ENCODE results near the gene ITPR3.
A peak's percentile ranks its signal among the peaks of the same experiment; 100 is the strongest.
"Not testable (repeated sequence)": the region's sequence is repeated elsewhere in the genome, so short reads cannot be mapped to it uniquely, and the experiment has no call there.

Gene ITPR3

GRCh38 chr6:33590531-33591198, 30.5 kb upstream of the ITPR3 start:
- no peak for DNase-seq

- no peak for DNase-seq
Observed at GRCh38 chr6:33591424-33592032, 29.6 kb upstream of the ITPR3 start.

- no peak for DNase-seq
Observed at GRCh38 chr6:33592280-33592594, 28.9 kb upstream of the ITPR3 start.

- peak; percentile 62 for DNase-seq
Observed at GRCh38 chr6:33592595-33593413, 28.3 kb upstream of the ITPR3 start.

- no peak for DNase-seq
Observed at GRCh38 chr6:33593414-33593727, 27.8 kb upstream of the ITPR3 start.

- DNase-seq: no peak
Observed at GRCh38 chr6:33595001-33595846, 25.9 kb upstream of the ITPR3 start.

GRCh38 chr6:33596894-33597293, 24.2 kb upstream of the ITPR3 start:
- DNase-seq: not testable (repeated sequence)

GRCh38 chr6:33597551-33598322, 23.4 kb upstream of the ITPR3 start:
- no peak for DNase-seq

- DNase-seq: no peak
Observed at GRCh38 chr6:33599413-33599938, 21.6 kb upstream of the ITPR3 start.

GRCh38 chr6:33600761-33601160, 20.4 kb upstream of the ITPR3 start:
- no peak for DNase-seq

- no peak for DNase-seq
Observed at GRCh38 chr6:33602180-33602579, 18.9 kb upstream of the ITPR3 start.

GRCh38 chr6:33604941-33605854, 15.9 kb upstream of the ITPR3 start:
- no peak for DNase-seq

- no peak for DNase-seq
Observed at GRCh38 chr6:33606642-33607041, 14.5 kb upstream of the ITPR3 start.

- no peak for DNase-seq
Observed at GRCh38 chr6:33607126-33607783, 13.9 kb upstream of the ITPR3 start.

- DNase-seq: no peak
Observed at GRCh38 chr6:33607784-33608161, 13.3 kb upstream of the ITPR3 start.

GRCh38 chr6:33609019-33609418, 12.1 kb upstream of the ITPR3 start:
- no peak for DNase-seq

- DNase-seq: no peak
Observed at GRCh38 chr6:33609528-33609927, 11.6 kb upstream of the ITPR3 start.

GRCh38 chr6:33610067-33610466, 11.1 kb upstream of the ITPR3 start:
- no peak for DNase-seq

GRCh38 chr6:33610779-33611732, 10.1 kb upstream of the ITPR3 start:
- peak; percentile 48 for DNase-seq
